K562 (cell line): ENCODE measurements around the gene ASMTL. TPM values are rescaled to one million over a fixed set of nuclear protein-coding genes. Genes with fewer than 3 reads are reported as not detected.

ENCODE experiments used
- ATF1 ChIP-seq, 2 experiments: fragments of 450-650 bp in 1 of 2; IDR thresholded peaks; 2 replicates each; pipeline ENCODE4 v1.6.1; 2016; ENCODE audit warnings: missing compliant biosample characterization in 1 of 2, missing genetic modification characterization in 1 of 2
- FOXA3 ChIP-seq, 2 experiments: fragments of 450-650 bp in 1 of 2; sonication (generic) in 1 of 2; formaldehyde crosslinking; IDR thresholded peaks in 1 of 2; conservative IDR thresholded peaks in 1 of 2; 2 replicates each; pipeline versions ENCODE4 v1.4.0 to v1.8.0; 2020 to 2022; ENCODE audit warnings: mild to moderate bottlenecking in 2 of 2, missing genetic modification reagents in 1 of 2
- HEY1 ChIP-seq: fragments of 250-450 bp; sonication (Bioruptor Pico); IDR thresholded peaks from 2 replicates; pipeline ENCODE4 v1.5.0; 2020; ENCODE audit warnings: mild to moderate bottlenecking, moderate library complexity, borderline replicate concordance
- MAX ChIP-seq: sonication (generic); formaldehyde crosslinking; IDR thresholded peaks from 2 replicates; pipeline ENCODE4 v1.9.0; 2022; ENCODE audit warnings: mild to moderate bottlenecking, missing genetic modification reagents
- MCM5 ChIP-seq: fragments of 450-650 bp; IDR thresholded peaks from 2 replicates; pipeline ENCODE4 v1.6.1; 2016; ENCODE audit warnings: low read depth
- MTA1 ChIP-seq: fragments of 450-650 bp; IDR thresholded peaks from 2 replicates; pipeline ENCODE4 v1.6.1; 2017; ENCODE audit warnings: borderline replicate concordance
- SMAD2 ChIP-seq: fragments of 150-350 bp; IDR thresholded peaks from 2 replicates; pipeline ENCODE4 v1.6.1; 2014; ENCODE audit warnings: low read depth, mild to moderate bottlenecking, low read length
- TEAD4 ChIP-seq, 2 experiments: sonication (generic) in 1 of 2; formaldehyde crosslinking in 1 of 2; IDR thresholded peaks; 2 replicates each; pipeline versions ENCODE4 v1.6.1 to v1.8.0; 2012 to 2022; ENCODE audit warnings: borderline replicate concordance in 1 of 2, inconsistent platforms in 1 of 2, low read length in 1 of 2, mild to moderate bottlenecking in 1 of 2, missing genetic modification reagents in 1 of 2
- ZBTB11 ChIP-seq, 3 experiments: fragments of 200-800 bp in 1 of 3; fragments of 250-450 bp in 1 of 3; fragments of 450-650 bp in 1 of 3; sonication (Bioruptor Pico) in 1 of 3; sonication (Bioruptor generic) in 1 of 3; formaldehyde crosslinking in 1 of 3; IDR thresholded peaks; 2 replicates each; pipeline versions ENCODE4 v1.6.1 to v1.8.0; 2016 to 2022; ENCODE audit warnings: mild to moderate bottlenecking in 2 of 3, missing genetic modification characterization in 2 of 3, missing compliant biosample characterization in 1 of 3, moderate library complexity in 1 of 3
- ZNF407 ChIP-seq: fragments of 450-650 bp; IDR thresholded peaks from 2 replicates; pipeline ENCODE4 v1.6.1; 2016; ENCODE audit warnings: low read depth
- ZNF639 ChIP-seq, 2 experiments: fragments of 200-800 bp in 1 of 2; sonication (Bioruptor generic) in 1 of 2; sonication (generic) in 1 of 2; formaldehyde crosslinking in 1 of 2; IDR thresholded peaks in 1 of 2; conservative IDR thresholded peaks in 1 of 2; 2 replicates each; pipeline versions ENCODE4 v1.5.0 to v1.6.1; 2016 to 2020; ENCODE audit warnings: missing compliant biosample characterization in 1 of 2, missing genetic modification characterization in 1 of 2, missing genetic modification reagents in 1 of 2
- polyA plus RNA-seq, 8 experiments: library from polyadenylated mRNA; depleted of rRNA in 4 of 8; stranded (reverse) in 5 of 8; unstranded in 3 of 8; fragments of >200 nt; fragmentation: Nextera tagmentation in 2 of 8; fragmentation: Illumina TruSeq in 1 of 8; extraction: Ambion mirVana in 2 of 8; extraction: Trizol in 1 of 8; gene quantifications; 2 replicates each; pipeline versions ENCODE4 v1.2.1 to v1.2.3, GENCODE V29; 2011 to 2014; ENCODE audit warnings: inconsistent platforms in 1 of 8, missing spikeins in 1 of 8
- total RNA-seq, 7 experiments: library from RNA; depleted of rRNA in 6 of 7; stranded (reverse); fragments of >200 nt in 6 of 7; fragmentation: Illumina TruSeq in 2 of 7; extraction: Trizol in 2 of 7; gene quantifications; 2 replicates each; pipeline versions ENCODE4 v1.2.1 to v1.2.3, GENCODE V29; 2011 to 2021; ENCODE audit warnings: low replicate concordance in 1 of 7

The ASMTL gene
- total and polyA plus RNA-seq, 9 of the 15 experiments (the other 6 are each of a cell fraction or from before 2014, with no cell fraction given), result 0.56 to 20.6 (median 7.6) TPM

- TF ChIP-seq ZNF407 (no peak), ZNF639 (CRISPR knock-in tag; conservative IDR thresholded peaks at IDR 0.05 in 1 of 2, IDR thresholded peaks at IDR 0.05 in 1 of 2) (peak in 1 of 2 experiments; percentile 83; a peak in 1 of 4 replicates), FOXA3 (CRISPR knock-in tag; conservative IDR thresholded peaks at IDR 0.05 in 1 of 2, IDR thresholded peaks at IDR 0.05 in 1 of 2) (no peak), HEY1 (CRISPR knock-in tag) (no peak), MAX (peak; percentile 72), MCM5 (no peak), MTA1 (no peak), ZBTB11 (CRISPR knock-in tag; IDR thresholded peaks at IDR 0.05) (peak in 1 of 3 experiments; percentile 68; a peak in 1 of 6 replicates), ATF1 (CRISPR knock-in tag; IDR thresholded peaks at IDR 0.05) (no peak), ATF1 (tag; IDR thresholded peaks at IDR 0.05) (peak; percentile 30; the same call in 1 of the 2 replicates), TEAD4 (IDR thresholded peaks at IDR 0.05; ENCODE audit: low read length) (no peak), TEAD4 (CRISPR knock-in tag; IDR thresholded peaks at IDR 0.05; ENCODE audit: borderline replicate concordance) (no peak), SMAD2 (no peak)
Measured at GRCh38 chrX:1392376-1393068, 60.2 kb downstream of the ASMTL start (continued).
